Keratinocyte (primary cell): ENCODE results near the gene LRRC51. TPM values are rescaled to one million over a fixed set of nuclear protein-coding genes. Genes with fewer than 3 reads are reported as not detected.
"Not testable (repeated sequence)": the region's sequence is repeated elsewhere in the genome, so short reads cannot be mapped to it uniquely, and the experiment has no call there.

ENCODE experiments used
- DNase-seq: peaks from one replicate; pipeline ENCODE4 v3.0.0-alpha.2; 2011; ENCODE audit warnings: low read depth, missing footprints, low spot score
- FAIRE-seq: peaks from 2 replicates; lab custom pipeline; 2011; peaks lifted over from hg19 to GRCh38; lab: Jason Lieb, UNC
- H2AFZ ChIP-seq: 2 replicates; pipeline ENCODE4 v1.6.0; 2012; ENCODE audit warnings: low read length, control low read depth, inconsistent platforms; ENCODE audit not compliant: control insufficient read depth
- H3K27ac ChIP-seq: 2 replicates; pipeline ENCODE4 v1.5.1; 2011; ENCODE audit warnings: low read length; ENCODE audit not compliant: control insufficient read depth, insufficient read depth
- H3K27me3 ChIP-seq: 3 replicates; pipeline ENCODE4 v1.6.0; 2011; ENCODE audit warnings: low read length; ENCODE audit not compliant: control insufficient read depth, insufficient read depth; ENCODE audit errors: extremely low read depth
- H3K36me3 ChIP-seq, 2 experiments: 2 replicates in 1 of 2; 3 replicates in 1 of 2; pipeline ENCODE4 v1.5.1; 2011; ENCODE audit warnings: low read length in 2 of 2, mild to moderate bottlenecking in 1 of 2; ENCODE audit not compliant: control insufficient read depth in 2 of 2, insufficient read depth in 2 of 2; ENCODE audit errors: extremely low read depth in 1 of 2
- H3K4me1 ChIP-seq: 3 replicates; pipeline ENCODE4 v1.5.1; 2011; ENCODE audit warnings: low read length; ENCODE audit not compliant: control insufficient read depth, insufficient read depth; ENCODE audit errors: extremely low read depth
- H3K4me2 ChIP-seq: 3 replicates; pipeline ENCODE4 v1.6.0; 2011; ENCODE audit warnings: low read depth, low read length; ENCODE audit not compliant: control insufficient read depth, insufficient read depth; ENCODE audit errors: extremely low read depth
- H3K4me3 ChIP-seq, 3 experiments: fragments of 200-600 bp in 1 of 3; sonication (generic) in 1 of 3; 2 replicates in 2 of 3; 3 replicates in 1 of 3; pipeline ENCODE4 v1.5.1; 2011 to 2016; ENCODE audit warnings: low read length in 3 of 3, mild to moderate bottlenecking in 3 of 3, control low read depth in 2 of 3, inconsistent platforms in 1 of 3, low read depth in 1 of 3, mixed read lengths in 1 of 3, mixed run types in 1 of 3, moderate library complexity in 1 of 3; ENCODE audit not compliant: control insufficient read depth in 2 of 3, insufficient read depth in 2 of 3; ENCODE audit errors: extremely low read depth in 1 of 3
- H3K79me2 ChIP-seq: 2 replicates; pipeline ENCODE4 v1.6.0; 2012; ENCODE audit warnings: low read length; ENCODE audit not compliant: control insufficient read depth, insufficient read depth
- H3K9ac ChIP-seq: 3 replicates; pipeline ENCODE4 v1.6.0; 2011; ENCODE audit warnings: low read length; ENCODE audit not compliant: control insufficient read depth, insufficient read depth; ENCODE audit errors: extremely low read depth
- H3K9me1 ChIP-seq: 3 replicates; pipeline ENCODE4 v1.6.0; 2011; ENCODE audit warnings: low read length; ENCODE audit not compliant: control insufficient read depth, insufficient read depth; ENCODE audit errors: extremely low read depth
- H3K9me3 ChIP-seq: 2 replicates; pipeline ENCODE4 v1.5.1; 2012; ENCODE audit warnings: low read depth, low read length; ENCODE audit not compliant: control insufficient read depth
- H4K20me1 ChIP-seq: 3 replicates; pipeline ENCODE4 v1.6.0; 2011; ENCODE audit warnings: low read length; ENCODE audit not compliant: control insufficient read depth, insufficient read depth; ENCODE audit errors: extremely low read depth
- CTCF ChIP-seq, 3 experiments: IDR thresholded peaks in 1 of 3; conservative IDR thresholded peaks in 1 of 3; optimal IDR thresholded peaks in 1 of 3; 2 replicates in 2 of 3; 3 replicates in 1 of 3; pipeline versions ENCODE3 to v1.5.1; 2011; ENCODE audit warnings: low read length in 3 of 3, mild to moderate bottlenecking in 3 of 3, moderate library complexity in 2 of 3, control low read depth in 1 of 3, inconsistent platforms in 1 of 3; ENCODE audit not compliant: insufficient read depth in 2 of 3; ENCODE audit errors: extremely low read depth in 1 of 3
- EZH2 ChIP-seq: IDR thresholded peaks from one replicate; pipeline ENCODE4 v1.6.1; 2012; ENCODE audit warnings: inconsistent platforms, mild to moderate bottlenecking, low read length, moderate library complexity
- dilution Hi-C: fragments of 300-500 bp; cut with MboI; formaldehyde crosslinking; loops from one replicate; pipeline ENCODE4 v1.7.0; 2020; ENCODE audit warnings: low sequenced_read_pairs; ENCODE audit not compliant: extremely low pct_ligation_motif_present
- polyA plus RNA-seq, 5 experiments: library from polyadenylated mRNA; depleted of rRNA in 3 of 5; stranded (reverse) in 3 of 5; stranded (forward) in 1 of 5; unstranded in 1 of 5; fragments of >200 nt; gene quantifications; 1 replicate in 1 of 5; 2 replicates in 3 of 5; 3 replicates in 1 of 5; pipeline versions ENCODE4 v1.2.1 to v1.2.3, GENCODE V29; 2011 to 2012; ENCODE audit warnings: missing spikeins in 2 of 5, low read depth in 1 of 5, low replicate concordance in 1 of 5

LRRC51 gene
- polyA plus RNA-seq, 1 donor (not counting 4 experiments of a cell fraction or from before 2014, with no cell fraction given): 5.2 TPM

DNA sequence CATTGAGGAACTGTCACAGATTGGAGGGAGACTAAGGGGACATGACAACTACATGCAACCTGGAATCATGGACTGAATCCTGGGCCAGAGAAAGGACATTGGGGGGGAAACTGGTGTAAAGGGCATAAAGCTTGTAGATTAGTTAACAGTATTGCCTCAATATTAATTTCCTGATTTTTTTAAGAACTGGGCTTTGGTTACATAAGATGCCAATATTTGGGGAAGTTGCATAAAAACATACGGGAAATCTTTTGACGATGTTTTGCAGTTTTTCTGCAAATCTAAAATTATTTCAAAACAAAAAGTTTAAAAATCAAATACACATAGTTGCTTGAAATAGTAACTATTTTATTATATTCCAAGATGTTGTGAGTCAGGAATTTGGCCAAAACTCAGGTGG lies 52.0 kb downstream of the LRRC51 start:
- DNase-seq (no peak), FAIRE-seq (no peak)
- Histone ChIP-seq H3K27ac (no peak overlapping the region), H4K20me1 (no peaks in the 10 kb centered on the region), H3K9ac (no peak overlapping the region), H3K4me2 (no peak overlapping the region), H2AFZ (no peak overlapping the region), H3K79me2 (no peaks in the 10 kb centered on the region), H3K9me3 (no peaks in the 10 kb centered on the region), H3K27me3 (no peaks in the 10 kb centered on the region), H3K4me3 (no peak overlapping the region), H3K4me1 (peaks cover 7% of the 10 kb centered on the region), H3K9me1 (no peaks in the 10 kb centered on the region), H3K36me3 (peaks cover 0 to 2% of the 10 kb centered on the region in 2 experiments)
- dilution Hi-C loops: no loop called here
- TF ChIP-seq CTCF (optimal IDR thresholded peaks at IDR 0.05 in 1 of 3, IDR thresholded peaks at IDR 0.05 in 1 of 3, conservative IDR thresholded peaks at IDR 0.05 in 1 of 3; ENCODE audit: extremely low read depth in 1 of 3, insufficient read depth in 2 of 3, low read length in 3 of 3): no peak
- TF ChIP-seq EZH2: no peak

GRCh38 chr11:72135473-72135872 lies 54.8 kb downstream of the LRRC51 start, which contains the start of gene FOLR3:
Gene FOLR3, plus strand, starts transcription at chr11:72135725. Its CDS starts 228 bp downstream, at chr11:72135953.
- H3K9me3 ChIP-seq, H3K36me3 ChIP-seq, H3K4me2 ChIP-seq, H3K79me2 ChIP-seq, H3K4me3 ChIP-seq, H3K9ac ChIP-seq, H3K27ac ChIP-seq, H2AFZ ChIP-seq, FAIRE-seq, H3K9me1 ChIP-seq, H3K27me3 ChIP-seq, DNase-seq, H4K20me1 ChIP-seq, dilution Hi-C loops: not testable (repeated sequence)
- H3K4me1 ChIP-seq: peaks cover 16% of the 10 kb centered on the region
